Endothelial cell (in vitro differentiated cells): ENCODE data around the gene MCEE. TPM values are rescaled to one million over a fixed set of nuclear protein-coding genes. Genes with fewer than 3 reads are reported as not detected.
A peak's percentile ranks its signal among the peaks of the same experiment; 100 is the strongest.

Experiments used
- DNase-seq: peaks from one replicate; pipeline ENCODE4 v3.0.0; 2021; ENCODE audit warnings: low spot score
- H3K27ac Mint-ChIP-seq: one replicate; pipeline ENCODE4 v1.8.0; 2021; ENCODE audit warnings: mixed read lengths, inconsistent platforms; ENCODE audit not compliant: unreplicated experiment
- H3K27me3 Mint-ChIP-seq: one replicate; pipeline ENCODE4 v1.8.0; 2021; ENCODE audit warnings: mild to moderate bottlenecking, moderate library complexity, mixed read lengths, inconsistent platforms; ENCODE audit not compliant: unreplicated experiment
- H3K36me3 Mint-ChIP-seq: one replicate; pipeline ENCODE4 v1.8.0; 2021; ENCODE audit warnings: mild to moderate bottlenecking, low read depth, mixed read lengths, inconsistent platforms; ENCODE audit not compliant: unreplicated experiment
- H3K4me1 Mint-ChIP-seq: one replicate; pipeline ENCODE4 v1.8.0; 2021; ENCODE audit warnings: mild to moderate bottlenecking, mixed read lengths, inconsistent platforms; ENCODE audit not compliant: unreplicated experiment
- H3K4me3 Mint-ChIP-seq: one replicate; pipeline ENCODE4 v1.8.0; 2021; ENCODE audit warnings: mild to moderate bottlenecking, mixed read lengths, inconsistent platforms; ENCODE audit not compliant: unreplicated experiment
- H3K9me3 Mint-ChIP-seq: one replicate; pipeline ENCODE4 v1.8.0; 2021; ENCODE audit warnings: mixed read lengths, inconsistent platforms; ENCODE audit not compliant: unreplicated experiment
- total RNA-seq: library from RNA; stranded (reverse); fragmentation: NEBNext Ultra II Directional; extraction: Animal tissue kit (Norgen Biotek cat#: 25700); gene quantifications from one replicate; pipeline ENCODE4 v1.2.1, GENCODE V29; 2021; ENCODE audit not compliant: unreplicated experiment
- TF ChIP-seq, protein P1 (sequence below): fragments of 200-600 bp; sonication (generic); IDR thresholded peaks from one replicate; pipeline ENCODE4 v1.5.0; 2021; ENCODE audit warnings: antibody characterized with exemption; ENCODE audit not compliant: unreplicated experiment

MCEE gene
- total RNA-seq, 1 donor from 2014 or later: 4.6 TPM

DNA sequence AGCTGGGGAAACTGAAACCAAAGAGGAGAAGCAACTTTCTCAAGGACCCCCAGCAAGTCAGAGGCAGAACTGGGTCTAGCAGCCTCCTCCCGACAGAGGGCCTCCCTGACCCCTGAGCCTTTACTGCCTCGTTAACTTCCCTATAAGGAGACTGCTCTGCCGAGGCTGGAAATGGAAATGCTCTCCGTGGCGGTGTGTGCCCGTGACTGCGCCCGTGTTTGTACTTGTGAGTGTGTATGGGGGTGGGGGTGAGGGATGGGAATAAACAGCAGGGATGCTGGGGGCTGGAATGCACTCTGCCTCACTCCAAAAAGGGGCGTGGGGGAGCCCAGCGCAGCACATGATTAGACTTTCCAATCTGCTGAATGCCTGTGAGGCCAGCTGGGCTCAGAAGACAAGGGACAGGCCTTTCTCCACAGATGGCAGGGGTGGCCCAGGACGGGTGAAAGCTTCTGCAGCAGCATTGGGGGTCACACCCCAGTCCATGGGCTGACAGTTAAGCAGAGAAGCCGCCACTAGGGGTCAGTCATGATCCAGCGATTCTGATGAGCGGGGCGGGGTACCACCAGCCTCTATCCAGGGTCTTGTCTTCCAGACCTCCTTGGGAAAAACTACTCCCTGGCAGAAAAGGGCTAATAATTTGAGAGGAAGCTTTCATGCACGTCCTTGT, 27.2 kb upstream of the MCEE start:
- H3K4me1 Mint-ChIP-seq: peaks cover 3% of the 10 kb centered on the region

DNA sequence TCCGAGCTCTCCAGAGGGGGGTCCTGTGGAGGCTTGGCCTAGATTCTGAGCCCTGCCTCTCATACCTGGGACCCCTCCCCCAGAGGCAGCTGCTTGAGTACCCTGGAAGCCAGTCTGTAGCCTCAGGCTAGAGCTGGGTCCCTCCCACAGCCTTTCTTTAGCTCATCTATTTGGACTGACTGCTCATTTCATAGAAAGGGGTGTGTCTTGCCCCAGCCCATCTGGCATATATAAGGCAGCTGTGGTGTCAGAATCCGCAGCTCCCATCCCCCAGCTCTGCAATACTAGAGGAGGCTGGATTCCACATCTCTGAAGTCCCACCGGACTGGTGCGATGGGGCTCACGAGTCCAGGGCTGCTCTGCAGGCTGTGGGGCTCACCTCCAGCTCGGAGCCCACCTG, 26.5 kb upstream of the MCEE start:
- DNase-seq: no peak
- Mint-ChIP-seq H3K27ac (no peak overlapping the region), H3K27me3 (peaks cover 8% of the 10 kb centered on the region), H3K36me3 (no peaks in the 10 kb centered on the region), H3K4me3 (no peak overlapping the region), H3K9me3 (no peaks in the 10 kb centered on the region), H3K4me1 (peaks cover 3% of the 10 kb centered on the region)
- TF ChIP-seq, protein P1, sequence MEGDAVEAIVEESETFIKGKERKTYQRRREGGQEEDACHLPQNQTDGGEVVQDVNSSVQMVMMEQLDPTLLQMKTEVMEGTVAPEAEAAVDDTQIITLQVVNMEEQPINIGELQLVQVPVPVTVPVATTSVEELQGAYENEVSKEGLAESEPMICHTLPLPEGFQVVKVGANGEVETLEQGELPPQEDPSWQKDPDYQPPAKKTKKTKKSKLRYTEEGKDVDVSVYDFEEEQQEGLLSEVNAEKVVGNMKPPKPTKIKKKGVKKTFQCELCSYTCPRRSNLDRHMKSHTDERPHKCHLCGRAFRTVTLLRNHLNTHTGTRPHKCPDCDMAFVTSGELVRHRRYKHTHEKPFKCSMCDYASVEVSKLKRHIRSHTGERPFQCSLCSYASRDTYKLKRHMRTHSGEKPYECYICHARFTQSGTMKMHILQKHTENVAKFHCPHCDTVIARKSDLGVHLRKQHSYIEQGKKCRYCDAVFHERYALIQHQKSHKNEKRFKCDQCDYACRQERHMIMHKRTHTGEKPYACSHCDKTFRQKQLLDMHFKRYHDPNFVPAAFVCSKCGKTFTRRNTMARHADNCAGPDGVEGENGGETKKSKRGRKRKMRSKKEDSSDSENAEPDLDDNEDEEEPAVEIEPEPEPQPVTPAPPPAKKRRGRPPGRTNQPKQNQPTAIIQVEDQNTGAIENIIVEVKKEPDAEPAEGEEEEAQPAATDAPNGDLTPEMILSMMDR: no peak

More for the DNA sequence above, 27.2 kb upstream of the MCEE start:
- Mint-ChIP-seq H3K27ac (no peak overlapping the region), H3K4me3 (no peak overlapping the region), H3K36me3 (no peaks in the 10 kb centered on the region), H3K27me3 (peaks cover 6% of the 10 kb centered on the region), H3K9me3 (no peaks in the 10 kb centered on the region)
- TF ChIP-seq, protein P1: peak; percentile 68
- DNase-seq: peak; percentile 82

DNA sequence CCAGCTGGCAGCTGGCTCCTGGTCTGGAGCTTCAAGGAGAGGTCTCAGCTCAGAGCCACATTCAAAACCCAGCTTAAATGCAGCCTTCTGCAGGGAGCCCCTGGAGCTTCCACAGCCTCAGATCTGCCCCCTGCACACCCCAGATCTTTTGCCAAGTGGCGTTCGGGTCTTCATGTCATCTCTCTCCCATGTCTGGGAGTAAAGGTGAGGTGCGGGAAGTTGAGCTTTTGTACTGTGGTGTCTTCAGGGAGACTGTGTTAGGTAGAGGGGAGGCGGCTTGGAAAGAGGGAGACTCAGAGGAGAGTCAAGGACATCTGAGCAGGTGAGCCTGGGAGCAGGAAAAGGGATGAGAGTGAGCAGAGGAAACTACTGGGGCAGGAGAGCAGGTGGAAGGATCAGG, 25.8 kb upstream of the MCEE start:
- Mint-ChIP-seq H3K27ac (no peak overlapping the region), H3K4me1 (peaks cover 3% of the 10 kb centered on the region), H3K9me3 (no peaks in the 10 kb centered on the region), H3K27me3 (peaks cover 10% of the 10 kb centered on the region), H3K4me3 (no peak overlapping the region), H3K36me3 (peaks cover 5% of the 10 kb centered on the region)
- TF ChIP-seq, protein P1: no peak
- DNase-seq: no peak

DNA sequence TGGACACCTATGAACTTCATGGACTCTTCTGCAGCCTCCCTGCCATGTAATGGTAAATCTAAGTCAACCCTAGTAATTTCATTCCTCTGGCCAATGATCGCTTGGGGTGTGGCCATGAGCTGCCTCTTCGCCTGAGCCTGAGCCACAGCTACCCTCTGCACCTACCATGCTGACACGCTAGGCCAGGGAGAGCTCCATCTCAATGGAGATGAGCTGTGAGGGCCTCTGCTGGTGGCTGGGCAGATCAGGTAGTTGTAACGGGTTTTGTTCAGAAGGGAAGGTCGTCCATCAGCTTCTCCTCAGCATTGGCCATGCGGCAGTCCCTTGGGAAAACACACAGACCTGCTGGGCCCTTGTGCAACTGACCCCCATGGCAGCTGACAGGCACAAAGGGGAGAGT, 24.8 kb upstream of the MCEE start:
- no peaks in the 10 kb centered on the region for H3K9me3 Mint-ChIP-seq
- TF ChIP-seq, protein P1: no peak
- no peak overlapping the region for H3K4me3 Mint-ChIP-seq
- peaks cover 10% of the 10 kb centered on the region for H3K36me3 Mint-ChIP-seq
- H3K27ac Mint-ChIP-seq: no peak overlapping the region
- peaks cover 3% of the 10 kb centered on the region for H3K4me1 Mint-ChIP-seq
- peaks cover 6% of the 10 kb centered on the region for H3K27me3 Mint-ChIP-seq
- no peak for DNase-seq

DNA sequence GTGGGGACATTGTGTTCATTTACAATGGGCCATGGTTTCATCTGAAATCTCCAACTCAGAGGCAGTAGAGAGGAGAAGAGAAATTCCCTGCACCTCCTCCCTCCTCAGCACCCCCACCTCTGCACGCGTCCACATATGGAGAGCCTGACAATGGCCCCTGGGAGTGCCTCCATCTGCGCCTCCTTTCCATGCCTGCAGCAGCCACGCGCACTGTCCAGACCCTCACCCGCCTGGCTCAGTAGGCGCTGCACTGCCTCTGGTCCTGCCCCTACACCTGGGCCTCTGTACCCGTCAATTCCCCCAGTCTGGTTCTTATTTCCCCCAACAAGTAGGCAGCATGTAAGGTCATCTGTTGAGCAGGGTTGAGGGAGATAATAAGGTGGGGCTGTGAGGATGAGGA, 24.2 kb upstream of the MCEE start:
- Mint-ChIP-seq H3K36me3 (peaks cover 15% of the 10 kb centered on the region), H3K27me3 (peaks cover 6% of the 10 kb centered on the region), H3K4me3 (no peak overlapping the region), H3K4me1 (peaks cover 3% of the 10 kb centered on the region), H3K27ac (no peak overlapping the region), H3K9me3 (no peaks in the 10 kb centered on the region)
- TF ChIP-seq, protein P1: no peak
- no peak for DNase-seq
